HG03558 (cell line): ENCODE measurements around the gene NPY5R.

Experiments used
- ATAC-seq: cut with Tn5 transposase; IDR thresholded peaks from one replicate; pipeline ENCODE4 v1.9.1; 2021; ENCODE audit warnings: moderate number of reproducible peaks; ENCODE audit not compliant: unreplicated experiment; ENCODE audit errors: extremely low read depth

NPY5R gene

DNA sequence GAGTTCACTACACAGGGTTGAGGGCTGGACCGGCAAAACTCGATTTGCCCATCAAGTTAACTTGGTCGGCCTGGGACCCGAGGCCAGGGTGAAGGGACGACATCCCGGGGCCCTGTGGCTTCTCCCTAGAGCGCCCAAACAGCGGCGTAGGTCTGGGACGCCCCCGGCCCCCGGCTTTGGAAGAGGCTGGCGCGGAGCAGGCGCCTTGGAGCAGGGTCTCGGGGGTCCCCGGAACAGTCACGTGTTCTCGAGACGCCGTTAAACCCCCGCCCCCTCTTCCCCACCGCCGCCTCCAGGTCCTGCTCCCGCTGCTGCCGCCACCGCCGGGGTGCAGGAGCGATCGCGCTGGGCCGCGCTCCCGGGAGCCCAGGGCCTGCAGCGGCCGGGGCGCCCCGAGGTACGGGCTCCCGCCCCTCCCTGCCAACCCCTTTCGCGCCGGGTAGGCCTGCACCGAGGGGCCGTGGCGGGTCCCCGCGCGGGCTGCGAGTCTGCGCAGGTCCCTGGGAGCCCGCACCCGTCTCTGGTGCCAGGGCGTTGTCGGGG is at the start of gene NPY5R:
Gene NPY5R (plus strand): TSS at position 289 of the 543 bp plus-strand sequence. CDS start 6,382 bp downstream, outside the sequence.
- no peak for ATAC-seq

DNA sequence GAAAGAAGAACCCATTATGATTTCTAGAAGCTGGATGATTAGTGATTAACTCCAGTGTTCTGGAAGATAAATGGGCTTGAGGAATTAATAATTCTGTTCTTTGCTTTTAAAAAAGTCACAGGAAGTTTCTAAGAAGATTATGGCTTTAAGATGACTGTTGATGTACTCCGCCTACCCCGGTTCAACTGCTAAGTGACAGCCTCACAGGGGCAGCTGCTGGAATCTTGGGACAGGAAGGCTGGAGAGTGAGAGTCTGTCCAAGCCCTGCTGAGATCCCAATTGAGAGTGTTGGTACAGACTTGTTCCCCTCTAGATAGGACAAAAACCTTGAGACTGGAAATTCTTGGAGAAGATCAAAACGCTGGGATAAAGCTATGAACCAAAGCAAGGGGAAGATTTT is 48.6 kb upstream of the NPY5R start:
- ATAC-seq: no peak

DNA sequence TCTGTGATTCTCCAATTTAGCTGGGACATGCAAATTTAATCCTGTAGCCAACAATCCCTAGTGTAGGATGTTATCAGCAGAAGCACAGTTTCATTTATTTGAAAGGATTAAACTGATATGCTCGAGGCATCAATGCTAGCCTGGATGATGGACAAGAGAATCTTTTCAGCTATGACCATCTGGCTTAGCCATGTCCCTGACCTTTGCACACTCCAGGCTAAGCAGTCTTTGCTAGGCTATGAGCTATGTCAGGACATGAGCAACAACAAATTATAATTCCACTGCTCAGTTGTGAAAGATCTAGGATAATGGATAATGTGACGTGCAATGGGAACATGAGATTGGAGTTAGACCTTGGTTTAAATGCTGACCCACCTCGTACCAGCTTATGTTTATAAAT is 43.2 kb upstream of the NPY5R start:
- no peak for ATAC-seq

- no peak for ATAC-seq
These were observed 40.6 kb upstream of the NPY5R start for GRCh38 chr4:163303069-163303468.

- no peak for ATAC-seq
These were observed 34.2 kb upstream of the NPY5R start for GRCh38 chr4:163309466-163309865.

DNA sequence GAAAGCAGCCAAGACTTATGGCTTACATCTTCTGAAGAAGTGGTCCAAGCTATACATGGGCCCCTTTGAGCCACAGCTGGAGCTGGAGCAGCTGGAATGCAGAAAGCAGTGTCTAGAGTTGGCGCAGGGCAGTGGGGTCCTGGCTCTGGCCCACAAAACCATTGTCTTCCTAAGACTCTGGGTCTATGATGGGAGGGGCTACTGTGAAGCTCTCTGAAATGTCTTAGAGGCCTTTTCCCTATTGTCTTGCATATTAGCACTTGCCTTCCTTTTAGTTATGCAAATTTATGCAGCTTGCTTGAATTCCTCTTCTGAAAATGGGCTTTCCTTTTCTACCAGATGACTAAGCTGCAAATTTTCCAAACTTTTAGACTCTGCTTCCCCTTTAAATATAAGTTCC is 26.6 kb upstream of the NPY5R start:
- ATAC-seq: no peak

DNA sequence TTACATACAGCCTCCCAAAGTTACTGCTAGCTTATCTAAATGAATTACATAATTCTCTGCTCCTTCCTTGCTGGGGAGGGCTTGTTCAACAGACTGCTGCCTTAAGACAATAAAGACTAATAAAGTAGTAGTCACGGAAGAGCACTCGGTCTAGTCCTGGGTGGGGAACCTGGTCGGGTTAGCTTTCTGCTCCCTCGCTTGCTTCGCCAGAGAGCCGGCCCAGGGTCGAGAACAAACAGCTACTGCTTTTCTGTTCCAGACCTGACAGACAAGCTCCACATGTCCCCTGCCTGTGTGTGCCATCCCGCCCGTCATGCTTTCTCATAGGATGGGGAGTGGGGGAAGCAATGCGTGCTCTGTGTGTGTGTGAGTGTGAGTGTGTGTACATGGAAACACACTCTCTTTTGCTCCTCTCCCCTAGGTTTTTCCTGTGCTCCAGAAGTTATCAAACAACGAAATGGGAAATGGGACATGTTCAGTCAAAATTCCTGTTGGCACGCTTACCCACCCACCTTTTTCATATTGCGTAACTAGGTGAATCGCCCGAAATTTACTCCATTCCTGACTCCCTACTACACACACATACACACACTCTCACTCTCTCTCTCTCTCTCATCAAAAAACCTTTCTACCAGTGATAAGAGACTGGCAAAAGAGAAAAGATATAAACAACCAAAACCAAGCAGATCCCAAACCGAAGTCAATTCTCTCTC is 12.6 kb upstream of the NPY5R start:
- no peak for ATAC-seq

DNA sequence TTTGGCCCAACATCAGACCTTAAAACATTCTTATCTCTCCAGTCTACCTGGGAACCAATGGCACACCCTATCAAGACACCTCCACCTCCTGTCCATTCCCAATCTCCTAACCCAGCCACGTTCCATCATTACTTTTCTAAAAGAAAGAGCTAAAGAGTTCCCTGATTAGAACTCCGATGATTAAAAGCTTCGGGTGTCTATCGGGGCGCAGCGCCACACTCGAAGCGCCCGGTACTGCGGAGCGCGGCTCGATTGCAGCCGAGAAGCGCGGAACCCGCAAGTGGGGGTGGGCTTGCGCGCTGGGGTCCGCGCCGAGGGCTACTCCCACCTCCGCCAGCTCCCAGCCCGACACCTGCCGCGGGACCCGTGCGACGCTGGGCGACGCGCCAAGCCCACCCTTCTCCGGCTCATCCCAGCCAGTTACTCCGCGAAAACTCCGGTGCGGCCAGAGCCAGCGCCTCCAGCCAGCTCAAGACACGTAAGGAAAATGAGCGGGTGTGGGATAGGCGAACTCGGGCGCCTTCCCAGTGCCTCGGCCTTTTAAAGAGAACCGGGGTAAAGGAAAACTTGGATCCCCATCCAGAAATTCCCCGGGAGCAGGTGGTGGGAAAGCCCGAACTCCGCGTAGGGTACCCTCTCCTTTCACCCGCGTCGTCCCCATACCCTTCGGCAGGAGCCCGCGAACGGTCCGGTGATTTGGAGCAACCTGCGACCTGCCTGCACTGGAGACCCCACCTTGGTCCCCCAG is 11.9 kb upstream of the NPY5R start:
- ATAC-seq: no peak

DNA sequence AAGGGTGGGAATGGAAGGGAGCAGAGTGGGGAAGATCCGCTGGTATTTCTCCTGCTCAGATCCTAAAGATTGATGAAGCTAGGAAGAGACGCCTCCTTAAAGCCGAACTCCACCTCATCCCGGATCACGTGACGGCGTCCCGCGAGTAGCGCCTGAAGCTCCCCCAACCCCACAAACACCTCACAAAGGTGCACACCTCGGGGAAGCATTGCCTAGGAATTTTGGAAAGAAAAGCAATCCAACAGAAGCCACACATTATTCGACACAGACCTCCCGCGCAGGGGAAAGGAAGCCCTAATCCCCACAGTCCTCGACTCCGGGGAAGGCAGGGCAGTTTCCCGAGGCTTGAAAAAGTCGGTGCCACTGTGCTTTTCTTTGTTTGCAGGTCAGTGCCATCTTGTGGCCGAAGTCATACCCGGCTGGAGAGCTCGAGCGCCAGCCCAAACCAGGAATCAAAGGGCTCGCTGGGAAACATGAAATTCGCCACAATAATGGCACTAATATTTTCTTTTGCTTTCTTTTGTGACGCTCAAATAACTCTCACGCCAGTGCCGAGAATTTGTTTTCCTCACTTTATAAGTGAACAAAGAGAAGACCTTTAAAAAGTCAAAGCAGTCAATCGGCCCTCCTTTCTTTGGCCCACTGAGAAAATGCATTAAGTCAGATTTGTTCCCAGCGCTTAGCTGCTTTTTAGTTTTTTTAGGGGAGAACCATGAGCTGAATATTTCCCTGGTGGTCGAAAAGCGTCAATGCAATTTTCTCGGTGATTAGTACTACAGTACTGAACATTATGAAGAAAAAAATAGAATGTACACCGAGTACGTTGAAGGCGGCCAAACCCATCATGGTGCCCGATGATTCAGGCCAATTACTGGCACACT is 10.9 kb upstream of the NPY5R start, which contains the start of gene NPY1R:
Gene NPY1R (minus strand): TSS at position 71 of the 881 bp plus-strand sequence. CDS start 6,042 bp downstream, outside the sequence.
- peak; percentile 72 for ATAC-seq

- ATAC-seq: no peak
These were observed 8.3 kb upstream of the NPY5R start for GRCh38 chr4:163335384-163335783.

DNA sequence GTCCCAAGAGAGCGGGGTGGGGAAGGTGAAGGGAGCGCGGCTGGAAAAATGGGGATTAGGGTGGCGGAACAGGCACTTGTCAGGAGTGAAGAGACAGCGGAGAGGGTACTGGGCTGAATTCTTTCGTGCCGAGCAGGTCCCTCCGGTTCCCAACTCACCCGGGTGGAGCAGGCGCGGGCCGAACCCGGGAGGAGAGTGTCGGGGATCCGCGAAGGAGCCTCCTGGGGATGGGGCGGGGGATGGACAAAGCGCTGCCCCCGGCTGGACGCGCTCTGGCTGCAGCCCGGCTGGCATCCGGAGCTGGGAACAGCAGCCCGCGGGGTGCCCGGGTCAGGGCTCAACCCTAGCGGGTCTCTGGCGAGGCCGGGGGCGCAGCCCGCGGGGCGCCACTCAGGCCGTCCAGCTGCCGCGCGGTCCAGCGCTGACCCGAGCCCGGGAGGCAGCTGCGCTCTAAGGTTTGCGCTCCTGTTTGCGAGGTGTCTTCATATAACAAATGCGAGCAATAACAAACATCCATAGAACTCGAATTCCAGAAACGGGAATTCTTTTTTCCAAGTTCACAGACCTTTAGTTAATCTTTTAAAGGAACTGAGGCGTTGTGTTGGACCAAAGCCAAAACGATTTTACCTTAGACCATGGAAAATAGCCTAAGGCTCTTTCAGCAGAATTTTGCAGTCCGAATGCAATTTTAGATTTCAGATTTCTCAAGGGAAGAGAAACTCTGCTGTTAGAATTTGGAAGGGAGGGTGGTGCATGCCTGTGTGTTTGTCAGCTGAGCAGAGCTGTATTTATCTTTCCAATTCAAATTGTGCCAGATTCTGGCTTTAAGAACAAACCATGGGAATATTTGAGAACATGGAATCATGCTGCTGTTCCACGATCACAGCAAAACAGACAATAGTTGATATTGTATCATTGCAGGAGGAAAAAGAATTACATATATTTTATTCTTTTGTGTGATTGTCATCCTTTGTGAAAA is 744 bp downstream of the NPY5R start:
- no peak for ATAC-seq

DNA sequence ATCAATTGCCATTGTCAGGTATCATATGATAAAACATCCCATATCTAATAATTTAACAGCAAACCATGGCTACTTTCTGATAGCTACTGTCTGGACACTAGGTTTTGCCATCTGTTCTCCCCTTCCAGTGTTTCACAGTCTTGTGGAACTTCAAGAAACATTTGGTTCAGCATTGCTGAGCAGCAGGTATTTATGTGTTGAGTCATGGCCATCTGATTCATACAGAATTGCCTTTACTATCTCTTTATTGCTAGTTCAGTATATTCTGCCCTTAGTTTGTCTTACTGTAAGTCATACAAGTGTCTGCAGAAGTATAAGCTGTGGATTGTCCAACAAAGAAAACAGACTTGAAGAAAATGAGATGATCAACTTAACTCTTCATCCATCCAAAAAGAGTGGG is 7.0 kb downstream of the NPY5R start:
- ATAC-seq: no peak

DNA sequence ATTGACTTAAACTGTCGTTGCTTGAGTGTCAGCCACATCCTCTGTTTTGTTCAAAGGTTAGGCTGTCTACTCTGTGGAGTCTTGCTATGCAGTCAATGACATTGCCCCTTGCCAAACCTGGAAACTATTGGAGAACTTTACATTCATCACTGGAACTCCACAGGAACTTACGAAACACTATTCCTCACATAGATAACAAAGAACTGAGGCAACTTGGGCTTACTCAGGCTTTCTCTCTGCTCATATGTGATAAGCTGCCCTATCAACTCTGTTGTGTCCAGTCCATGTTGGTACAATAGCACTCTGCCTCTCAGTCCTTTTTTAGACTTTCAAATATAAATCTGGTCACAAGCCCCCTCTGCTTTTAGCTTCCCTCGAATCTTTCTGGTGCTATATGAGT is 9.4 kb downstream of the NPY5R start:
- no peak for ATAC-seq

DNA sequence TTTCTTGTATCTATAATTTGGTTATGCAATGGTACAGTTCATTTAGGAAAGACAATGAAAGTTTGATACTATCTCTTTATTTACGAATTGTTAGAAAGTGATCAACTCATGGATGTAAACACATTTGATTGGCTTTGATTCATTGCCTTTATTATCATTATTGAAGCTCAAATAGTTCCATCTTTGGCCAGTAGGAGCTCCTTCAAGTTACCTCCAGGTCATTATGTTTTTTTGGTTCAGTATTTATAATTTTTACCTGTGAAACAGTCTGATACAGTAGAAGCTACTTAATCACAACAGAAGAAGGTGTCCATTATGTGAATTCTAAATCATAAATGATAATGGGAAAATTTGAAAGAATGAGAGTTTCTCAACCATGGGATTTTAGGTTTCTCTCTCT is 12.4 kb downstream of the NPY5R start:
- no peak for ATAC-seq

- ATAC-seq: no peak
These were observed 24.0 kb downstream of the NPY5R start for GRCh38 chr4:163367651-163368050.

DNA sequence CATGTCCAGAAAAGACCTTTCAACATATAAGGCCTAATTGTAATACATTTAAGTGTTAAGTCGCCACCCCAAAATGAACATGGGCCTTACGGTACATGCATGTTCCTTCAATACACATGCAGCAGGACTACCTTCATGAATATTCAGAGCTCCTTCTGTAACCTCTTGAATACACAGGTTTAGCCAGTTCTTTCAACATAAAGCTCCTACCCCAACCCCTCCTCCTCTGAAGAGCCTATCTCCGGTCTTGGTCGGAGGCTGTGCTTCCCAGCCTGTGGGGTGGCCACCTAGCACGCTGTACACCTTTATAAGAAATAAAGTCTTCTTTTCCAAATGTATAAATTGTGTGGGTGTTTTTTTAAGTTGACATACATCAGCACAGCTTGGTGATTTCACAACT is 28.3 kb downstream of the NPY5R start:
- no peak for ATAC-seq

DNA sequence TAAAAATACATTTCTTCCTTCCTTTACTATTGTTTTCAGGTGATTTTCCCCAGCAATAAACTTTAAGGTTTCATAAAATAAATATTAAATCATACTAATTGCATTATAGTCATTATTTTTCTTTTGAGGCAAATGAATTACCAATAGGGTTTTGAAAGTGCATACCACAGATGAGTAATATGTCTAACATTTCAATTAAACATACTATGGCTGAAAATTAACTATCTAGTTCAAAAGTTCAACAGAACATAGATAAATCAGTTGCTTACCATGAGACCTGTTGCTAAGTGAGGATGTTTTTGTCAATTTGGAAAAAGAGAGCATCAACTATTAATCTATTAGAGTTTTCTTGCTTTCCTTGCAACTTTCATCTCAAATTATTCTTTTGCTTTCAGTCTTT is 35.0 kb downstream of the NPY5R start:
- ATAC-seq: no peak

DNA sequence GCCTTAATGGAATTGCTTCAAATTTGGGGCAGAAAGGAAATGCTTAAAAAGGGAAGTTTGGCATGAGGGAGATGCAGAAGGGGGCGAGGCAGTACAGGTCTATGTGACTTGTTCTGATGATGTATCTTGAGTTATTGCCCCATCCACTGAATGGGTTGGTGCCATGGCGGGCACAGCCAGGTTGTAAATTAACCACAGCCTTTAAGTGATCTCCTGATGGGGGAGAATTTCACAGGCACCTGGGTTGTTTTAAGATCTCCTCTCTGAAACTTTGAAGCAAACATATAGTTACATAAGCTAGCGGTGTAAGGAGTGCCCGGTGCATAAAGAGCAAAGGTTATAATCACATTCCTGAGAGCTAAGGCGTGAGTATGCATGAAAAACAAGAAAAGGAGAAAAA is 37.0 kb downstream of the NPY5R start:
- ATAC-seq: no peak

DNA sequence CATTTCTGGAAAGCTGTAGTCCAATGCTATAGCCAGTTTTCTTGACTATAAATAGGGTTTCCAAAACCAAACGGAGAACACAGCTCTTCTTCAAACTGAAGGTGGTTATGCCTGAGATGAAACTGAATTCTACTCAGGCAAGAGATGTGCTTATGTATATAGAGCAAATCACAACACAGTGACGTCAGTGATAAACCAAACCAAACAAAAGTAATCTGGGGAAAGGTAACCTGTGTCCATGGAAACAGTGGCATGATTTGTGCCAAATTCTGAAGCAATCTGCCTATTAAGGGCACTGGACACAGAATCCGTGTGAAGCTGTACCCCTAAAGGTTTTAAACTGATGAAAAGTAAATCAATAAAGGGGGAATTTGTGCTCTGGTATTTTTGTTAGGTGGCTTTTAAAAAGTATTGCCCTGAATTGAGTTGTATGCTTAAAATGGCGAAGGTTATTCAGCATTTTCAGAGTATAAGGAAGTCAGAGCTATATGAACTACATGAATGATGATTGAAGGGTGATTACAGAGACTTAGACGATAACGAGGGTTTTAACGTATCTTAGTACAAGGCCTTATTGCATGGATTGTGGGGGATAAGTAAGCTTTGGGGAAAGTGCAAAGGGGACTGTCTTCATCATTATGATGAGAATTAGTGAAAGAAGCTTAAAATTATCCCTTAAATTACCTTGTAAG is 38.6 kb downstream of the NPY5R start:
- no peak for ATAC-seq
